ENCODE results near the gene GARNL3. TPM values are rescaled to one million over a fixed set of nuclear protein-coding genes. Genes with fewer than 3 reads are reported as not detected.

The GARNL3 gene
- total and polyA plus RNA-seq, 2 donors (not counting 1 experiment from before 2014, with no cell fraction given) = 1.5 to 12.6 TPM

- DNase-seq (no peak), ATAC-seq (ENCODE audit: low read depth) (no peak)
- Histone ChIP-seq H3K36me3 (replicated peaks in 1 of 2; ENCODE audit: control extremely low read depth in 1 of 2, control insufficient read depth in 1 of 2, extremely low read depth in 1 of 2, insufficient read depth in 2 of 2, low read length in 1 of 2) (no peaks in the 10 kb centered on the region), H3K9me3 (ENCODE audit: control extremely low read depth in 1 of 3, control insufficient read depth in 2 of 3, insufficient read depth in 1 of 3, low read length in 2 of 3) (no peaks in the 10 kb centered on the region), H2AFZ (ENCODE audit: insufficient read depth, low read depth, low read length, poor library complexity, severe bottlenecking) (no peak overlapping the region), H3K9ac (ENCODE audit: low read length) (no peak overlapping the region), H3K27me3 (replicated peaks in 1 of 4; ENCODE audit: control extremely low read depth in 1 of 4, control insufficient read depth in 3 of 4, insufficient read depth in 4 of 4, low read length in 3 of 4) (no peaks in the 10 kb centered on the region), H3K79me2 (ENCODE audit: control insufficient read depth, insufficient read depth, low read length) (no peaks in the 10 kb centered on the region), H3K27ac (ENCODE audit: low read length in 2 of 2) (no peak overlapping the region), H3K4me1 (ENCODE audit: control insufficient read depth in 2 of 2, insufficient read depth in 2 of 2, low read length in 2 of 2) (no peaks in the 10 kb centered on the region), H3K4me2 (replicated peaks; ENCODE audit: low read depth, low read length, poor library complexity, severe bottlenecking) (no peak overlapping the region), H4K20me1 (ENCODE audit: control insufficient read depth, insufficient read depth, low read length, poor library complexity, severe bottlenecking) (no peaks in the 10 kb centered on the region), H3K4me3 (ENCODE audit: control extremely low read depth in 1 of 5, extremely low read depth in 1 of 5, insufficient read depth in 1 of 5, low read depth in 2 of 5, low read length in 4 of 5) (no peak overlapping the region)
- H3K27ac Mint-ChIP-seq = no peak overlapping the region
- CTCF ChIA-PET = no interaction called here
- POLR2A ChIA-PET = no interaction called here
- 39% methylated on average over 3 of the region's 3 CpGs for WGBS (ENCODE audit: insufficient coverage)
- intact Hi-C loops (cut with micrococcal nuclease) = no loop called here
- TF ChIP-seq CTCF (IDR thresholded peaks at IDR 0.05) (no peak), EZH2 (IDR thresholded peaks at IDR 0.05; ENCODE audit: borderline replicate concordance, insufficient read depth, low read depth, low read length, poor library complexity, severe bottlenecking) (no peak)
- no peak overlapping the region for H3K4me3 Mint-ChIP-seq
- H3K27me3 Mint-ChIP-seq = no peaks in the 10 kb centered on the region
- no peaks in the 10 kb centered on the region for H3K4me1 Mint-ChIP-seq
- no peaks in the 10 kb centered on the region for H3K9me3 Mint-ChIP-seq (ENCODE audit: insufficient read depth)
Observed at GRCh38 chr9:127361561-127361960, 97.0 kb downstream of the GARNL3 start.

GRCh38 chr9:127362829-127363228, 98.3 kb downstream of the GARNL3 start:
- intact Hi-C loops (cut with micrococcal nuclease) = no loop called here
- DNase-seq (no peak), ATAC-seq (ENCODE audit: low read depth) (no peak)
- 100% methylated on average over 6 of the region's 7 CpGs for WGBS (ENCODE audit: insufficient coverage)
- no peaks in the 10 kb centered on the region for H3K4me1 ChIP-seq (ENCODE audit: control insufficient read depth in 2 of 2, insufficient read depth in 2 of 2, low read length in 2 of 2)
- TF ChIP-seq CTCF (IDR thresholded peaks at IDR 0.05) (no peak), EZH2 (IDR thresholded peaks at IDR 0.05; ENCODE audit: borderline replicate concordance, insufficient read depth, low read depth, low read length, poor library complexity, severe bottlenecking) (no peak)
- no peak overlapping the region for H3K27ac Mint-ChIP-seq
- H3K4me1 Mint-ChIP-seq = no peaks in the 10 kb centered on the region
- POLR2A ChIA-PET = no interaction called here
- no peaks in the 10 kb centered on the region for H3K9me3 Mint-ChIP-seq (ENCODE audit: insufficient read depth)
- H3K4me2 ChIP-seq (replicated peaks; ENCODE audit: low read depth, low read length, poor library complexity, severe bottlenecking) = no peak overlapping the region
- H3K4me3 Mint-ChIP-seq = no peak overlapping the region
- H3K36me3 ChIP-seq (replicated peaks in 1 of 2; ENCODE audit: control extremely low read depth in 1 of 2, control insufficient read depth in 1 of 2, extremely low read depth in 1 of 2, insufficient read depth in 2 of 2, low read length in 1 of 2) = no peaks in the 10 kb centered on the region
- H2AFZ ChIP-seq (ENCODE audit: insufficient read depth, low read depth, low read length, poor library complexity, severe bottlenecking) = no peak overlapping the region
- H3K9me3 ChIP-seq (ENCODE audit: control extremely low read depth in 1 of 3, control insufficient read depth in 2 of 3, insufficient read depth in 1 of 3, low read length in 2 of 3) = no peaks in the 10 kb centered on the region
- H3K27me3 Mint-ChIP-seq = no peaks in the 10 kb centered on the region
- H3K27ac ChIP-seq (ENCODE audit: low read length in 2 of 2) = no peak overlapping the region
- H3K79me2 ChIP-seq (ENCODE audit: control insufficient read depth, insufficient read depth, low read length) = no peaks in the 10 kb centered on the region
- H3K27me3 ChIP-seq (replicated peaks in 1 of 4; ENCODE audit: control extremely low read depth in 1 of 4, control insufficient read depth in 3 of 4, insufficient read depth in 4 of 4, low read length in 3 of 4) = no peaks in the 10 kb centered on the region
- no peaks in the 10 kb centered on the region for H4K20me1 ChIP-seq (ENCODE audit: control insufficient read depth, insufficient read depth, low read length, poor library complexity, severe bottlenecking)
- no peak overlapping the region for H3K4me3 ChIP-seq (ENCODE audit: control extremely low read depth in 1 of 5, extremely low read depth in 1 of 5, insufficient read depth in 1 of 5, low read depth in 2 of 5, low read length in 4 of 5)
- no peak overlapping the region for H3K9ac ChIP-seq (ENCODE audit: low read length)
- CTCF ChIA-PET = no interaction called here
